GM19351 (cell line): ENCODE results near the gene PLA2G4B.

Experiments
- ATAC-seq: cut with Tn5 transposase; IDR thresholded peaks from one replicate; pipeline ENCODE4 v1.9.1; 2021; ENCODE audit warnings: mild to moderate bottlenecking, moderate library complexity; ENCODE audit not compliant: unreplicated experiment

Gene PLA2G4B

GRCh38 chr15:41809121-41809520 is 29.5 kb upstream of the PLA2G4B start:
- no peak for ATAC-seq

- ATAC-seq = no peak
Measured at GRCh38 chr15:41809526-41810220, 29.0 kb upstream of the PLA2G4B start.

GRCh38 chr15:41810651-41811431 is 27.8 kb upstream of the PLA2G4B start:
- no peak for ATAC-seq

- no peak for ATAC-seq
Measured at GRCh38 chr15:41811432-41812195, 27.0 kb upstream of the PLA2G4B start.

GRCh38 chr15:41812820-41813375 is 25.7 kb upstream of the PLA2G4B start:
- no peak for ATAC-seq

- no peak for ATAC-seq
Measured at GRCh38 chr15:41813426-41813825, 25.2 kb upstream of the PLA2G4B start.

- no peak for ATAC-seq
Measured at GRCh38 chr15:41814534-41814933, 24.1 kb upstream of the PLA2G4B start.

GRCh38 chr15:41816788-41817187 is 21.9 kb upstream of the PLA2G4B start:
- no peak for ATAC-seq

GRCh38 chr15:41817327-41817726 is 21.3 kb upstream of the PLA2G4B start:
- ATAC-seq = no peak

- no peak for ATAC-seq
Measured at GRCh38 chr15:41817781-41818180, 20.9 kb upstream of the PLA2G4B start.

- ATAC-seq = no peak
Measured at GRCh38 chr15:41819455-41820050, 19.1 kb upstream of the PLA2G4B start.

GRCh38 chr15:41820791-41821423 is 17.7 kb upstream of the PLA2G4B start:
- ATAC-seq = no peak

GRCh38 chr15:41821831-41822230 is 16.8 kb upstream of the PLA2G4B start:
- ATAC-seq = no peak

- no peak for ATAC-seq
Measured at GRCh38 chr15:41822471-41822870, 16.2 kb upstream of the PLA2G4B start.

- ATAC-seq = no peak
Measured at GRCh38 chr15:41822957-41823356, 15.7 kb upstream of the PLA2G4B start.

- ATAC-seq = no peak
Measured at GRCh38 chr15:41823502-41823901, 15.1 kb upstream of the PLA2G4B start.

GRCh38 chr15:41824062-41824745 is 14.4 kb upstream of the PLA2G4B start:
- no peak for ATAC-seq

- no peak for ATAC-seq
Measured at GRCh38 chr15:41825145-41825544, 13.5 kb upstream of the PLA2G4B start.

- ATAC-seq = no peak
Measured at GRCh38 chr15:41825572-41826535, 12.8 kb upstream of the PLA2G4B start.
